ENCODE data around the gene CSRNP3. TPM values are rescaled to one million over a fixed set of nuclear protein-coding genes. Genes with fewer than 3 reads are reported as not detected.

CSRNP3 gene
- total RNA-seq, 1 experiment from 2014 or later = 39.5 TPM

- BruUV-seq (replicated peaks) = no TSS peak
- no peak for DNase-seq (ENCODE audit: low spot score)
- Histone ChIP-seq H3K27ac (ENCODE audit: low read depth, low read length, poor library complexity, severe bottlenecking) (peak overlapping the region; percentile 75), H3K4me3 (ENCODE audit: low read depth, low read length, poor library complexity, severe bottlenecking) (no peak overlapping the region), H3K4me1 (ENCODE audit: insufficient read depth, low read length, poor library complexity, severe bottlenecking) (peaks cover 85% of the 10 kb centered on the region), H3K9me3 (ENCODE audit: low read depth, low read length, poor library complexity, severe bottlenecking) (no peaks in the 10 kb centered on the region), H3K36me3 (ENCODE audit: insufficient read depth, low read length, poor library complexity, severe bottlenecking) (no peaks in the 10 kb centered on the region), H3K27me3 (replicated peaks; ENCODE audit: insufficient read depth, low read depth, low read length, poor library complexity) (no peaks in the 10 kb centered on the region)
- CTCF ChIA-PET = no interaction called here
- POLR2A ChIA-PET (ENCODE audit: low non-redundant PET) = interaction anchor here (0.6 kb wide), 1 partner anchor 1620 kb away, joined by 6 read pairs; no protein-coding TSS in a partner anchor
- TF ChIP-seq EZH2 (IDR thresholded peaks at IDR 0.05; ENCODE audit: borderline replicate concordance, low read depth, low read length, poor library complexity, severe bottlenecking) = no peak
- TF ChIP-seq, protein P1, sequence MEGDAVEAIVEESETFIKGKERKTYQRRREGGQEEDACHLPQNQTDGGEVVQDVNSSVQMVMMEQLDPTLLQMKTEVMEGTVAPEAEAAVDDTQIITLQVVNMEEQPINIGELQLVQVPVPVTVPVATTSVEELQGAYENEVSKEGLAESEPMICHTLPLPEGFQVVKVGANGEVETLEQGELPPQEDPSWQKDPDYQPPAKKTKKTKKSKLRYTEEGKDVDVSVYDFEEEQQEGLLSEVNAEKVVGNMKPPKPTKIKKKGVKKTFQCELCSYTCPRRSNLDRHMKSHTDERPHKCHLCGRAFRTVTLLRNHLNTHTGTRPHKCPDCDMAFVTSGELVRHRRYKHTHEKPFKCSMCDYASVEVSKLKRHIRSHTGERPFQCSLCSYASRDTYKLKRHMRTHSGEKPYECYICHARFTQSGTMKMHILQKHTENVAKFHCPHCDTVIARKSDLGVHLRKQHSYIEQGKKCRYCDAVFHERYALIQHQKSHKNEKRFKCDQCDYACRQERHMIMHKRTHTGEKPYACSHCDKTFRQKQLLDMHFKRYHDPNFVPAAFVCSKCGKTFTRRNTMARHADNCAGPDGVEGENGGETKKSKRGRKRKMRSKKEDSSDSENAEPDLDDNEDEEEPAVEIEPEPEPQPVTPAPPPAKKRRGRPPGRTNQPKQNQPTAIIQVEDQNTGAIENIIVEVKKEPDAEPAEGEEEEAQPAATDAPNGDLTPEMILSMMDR (conservative IDR thresholded peaks at IDR 0.05; ENCODE audit: low read depth, low read length) = no peak
- intact Hi-C loops (cut with micrococcal nuclease; ENCODE audit: unreplicated experiment) = loop anchor here (5.0 kb wide), 2 partner anchors 60 to 170 kb away; no protein-coding TSS in a partner anchor
Measured at GRCh38 chr2:165632594-165632993, 163.1 kb downstream of the CSRNP3 start.

DNA sequence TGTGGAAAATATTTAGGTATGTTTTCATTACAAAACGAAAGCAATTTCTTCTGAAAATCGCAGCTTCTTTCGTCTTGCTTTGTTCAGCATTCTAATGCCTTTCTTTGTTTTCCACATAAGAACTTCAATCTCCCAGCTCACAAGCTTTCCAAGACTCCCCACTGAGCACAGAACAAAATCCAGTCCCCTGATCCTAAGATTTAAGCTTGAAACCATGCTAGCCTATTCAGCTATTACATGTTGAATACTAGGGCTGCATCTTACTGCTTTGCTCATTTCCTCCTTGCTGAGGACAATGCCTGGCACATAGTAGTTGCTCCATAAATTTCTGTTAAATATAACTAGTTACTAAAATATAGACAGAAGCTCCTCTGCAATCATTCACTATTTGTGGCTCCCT lies 163.9 kb downstream of the CSRNP3 start:
- H3K36me3 ChIP-seq (ENCODE audit: insufficient read depth, low read length, poor library complexity, severe bottlenecking) = no peaks in the 10 kb centered on the region
- POLR2A ChIA-PET (ENCODE audit: low non-redundant PET) = no interaction called here
- intact Hi-C loops (cut with micrococcal nuclease; ENCODE audit: unreplicated experiment) = loop anchor here (5.0 kb wide), 2 partner anchors 61 to 171 kb away; no protein-coding TSS in a partner anchor
- H3K9me3 ChIP-seq (ENCODE audit: low read depth, low read length, poor library complexity, severe bottlenecking) = no peaks in the 10 kb centered on the region
- CTCF ChIA-PET = no interaction called here
- TF ChIP-seq EZH2 (IDR thresholded peaks at IDR 0.05; ENCODE audit: borderline replicate concordance, low read depth, low read length, poor library complexity, severe bottlenecking) = no peak
- peak overlapping the region; percentile 75 for H3K27ac ChIP-seq (ENCODE audit: low read depth, low read length, poor library complexity, severe bottlenecking)
- peaks cover 88% of the 10 kb centered on the region for H3K4me1 ChIP-seq (ENCODE audit: insufficient read depth, low read length, poor library complexity, severe bottlenecking)
- peak; percentile 81 for DNase-seq (ENCODE audit: low spot score)
- H3K27me3 ChIP-seq (replicated peaks; ENCODE audit: insufficient read depth, low read depth, low read length, poor library complexity) = no peaks in the 10 kb centered on the region
- no TSS peak for BruUV-seq (replicated peaks)
- H3K4me3 ChIP-seq (ENCODE audit: low read depth, low read length, poor library complexity, severe bottlenecking) = peak overlapping the region; percentile 23

DNA sequence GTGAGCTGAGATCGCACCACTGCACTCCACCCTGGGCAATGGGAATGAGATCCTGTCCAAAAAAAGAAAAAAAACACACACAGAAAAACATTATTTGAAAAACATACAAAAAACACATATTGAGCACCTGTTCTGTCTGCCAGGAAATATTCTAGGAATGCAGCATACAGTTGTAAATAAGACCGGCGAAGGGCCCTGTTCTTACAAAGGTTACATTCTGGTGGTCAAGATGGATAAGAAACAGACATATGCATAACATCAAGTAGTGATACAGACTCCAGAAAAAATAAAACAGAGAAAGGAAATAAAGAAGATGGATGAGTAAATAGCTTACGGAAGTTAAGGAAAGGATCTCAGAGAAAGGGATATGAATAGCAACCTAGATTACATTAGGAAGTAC lies 164.8 kb downstream of the CSRNP3 start:
- no peak for TF ChIP-seq EZH2 (IDR thresholded peaks at IDR 0.05; ENCODE audit: borderline replicate concordance, low read depth, low read length, poor library complexity, severe bottlenecking)
- TF ChIP-seq, protein P1 (conservative IDR thresholded peaks at IDR 0.05; ENCODE audit: low read depth, low read length) = no peak
- H3K4me3 ChIP-seq (ENCODE audit: low read depth, low read length, poor library complexity, severe bottlenecking) = no peak overlapping the region
- H3K36me3 ChIP-seq (ENCODE audit: insufficient read depth, low read length, poor library complexity, severe bottlenecking) = no peaks in the 10 kb centered on the region
- POLR2A ChIA-PET (ENCODE audit: low non-redundant PET) = no interaction called here
- H3K27ac ChIP-seq (ENCODE audit: low read depth, low read length, poor library complexity, severe bottlenecking) = peak overlapping the region; percentile 75
- CTCF ChIA-PET = interaction anchor here (0.6 kb wide), 1 partner anchor 493 kb away, joined by 13 read pairs; no protein-coding TSS in a partner anchor
- TSS peak; percentile 44 for BruUV-seq (replicated peaks)
- DNase-seq (ENCODE audit: low spot score) = no peak
- H3K27me3 ChIP-seq (replicated peaks; ENCODE audit: insufficient read depth, low read depth, low read length, poor library complexity) = no peaks in the 10 kb centered on the region
- peaks cover 87% of the 10 kb centered on the region for H3K4me1 ChIP-seq (ENCODE audit: insufficient read depth, low read length, poor library complexity, severe bottlenecking)
- intact Hi-C loops (cut with micrococcal nuclease; ENCODE audit: unreplicated experiment) = loop anchor here (5.0 kb wide), 2 partner anchors 62 to 172 kb away; no protein-coding TSS in a partner anchor
- H3K9me3 ChIP-seq (ENCODE audit: low read depth, low read length, poor library complexity, severe bottlenecking) = no peaks in the 10 kb centered on the region

GRCh38 chr2:165634855-165635254 lies 165.4 kb downstream of the CSRNP3 start:
- Histone ChIP-seq H3K4me1 (ENCODE audit: insufficient read depth, low read length, poor library complexity, severe bottlenecking) (peaks cover 87% of the 10 kb centered on the region), H3K36me3 (ENCODE audit: insufficient read depth, low read length, poor library complexity, severe bottlenecking) (no peaks in the 10 kb centered on the region), H3K27me3 (replicated peaks; ENCODE audit: insufficient read depth, low read depth, low read length, poor library complexity) (no peaks in the 10 kb centered on the region), H3K27ac (ENCODE audit: low read depth, low read length, poor library complexity, severe bottlenecking) (peak overlapping the region; percentile 75), H3K4me3 (ENCODE audit: low read depth, low read length, poor library complexity, severe bottlenecking) (peak overlapping the region; percentile 15), H3K9me3 (ENCODE audit: low read depth, low read length, poor library complexity, severe bottlenecking) (no peaks in the 10 kb centered on the region)
- POLR2A ChIA-PET (ENCODE audit: low non-redundant PET) = interaction anchor here (0.6 to 0.7 kb wide), 3 partner anchors 11 to 163 kb away, joined by 3 to 4 read pairs (median 3); no protein-coding TSS in a partner anchor
- TF ChIP-seq, protein P1 (conservative IDR thresholded peaks at IDR 0.05; ENCODE audit: low read depth, low read length) = no peak
- no peak for TF ChIP-seq EZH2 (IDR thresholded peaks at IDR 0.05; ENCODE audit: borderline replicate concordance, low read depth, low read length, poor library complexity, severe bottlenecking)
- CTCF ChIA-PET = interaction anchor here (0.6 kb wide), 1 partner anchor 492 kb away, joined by 13 read pairs; no protein-coding TSS in a partner anchor
- intact Hi-C loops (cut with micrococcal nuclease; ENCODE audit: unreplicated experiment) = loop anchor here (5.0 kb wide), 2 partner anchors 63 to 173 kb away; no protein-coding TSS in a partner anchor
- BruUV-seq (replicated peaks) = no TSS peak
- DNase-seq (ENCODE audit: low spot score) = peak; percentile 99
